Measurements from ENCODE around the gene OR9A4. TPM values are rescaled to one million over a fixed set of nuclear protein-coding genes. Genes with fewer than 3 reads are reported as not detected.

The OR9A4 gene
- total and polyA plus RNA-seq, 2 experiments from 2014 or later = not detected

GRCh38 chr7:141949021-141949420 is 32.8 kb downstream of the OR9A4 start:
- DNase-seq (ENCODE audit: low spot score) (no peak), ATAC-seq (no peak)
- H3K27me3 Mint-ChIP-seq (ENCODE audit: insufficient read depth, low read depth, poor library complexity) = no peaks in the 10 kb centered on the region

GRCh38 chr7:141949451-141949850 is 33.3 kb downstream of the OR9A4 start:
- no peaks in the 10 kb centered on the region for H3K27me3 ChIP-seq (ENCODE audit: insufficient read depth)
- H3K4me3 Mint-ChIP-seq = no peak overlapping the region
- no peak overlapping the region for H3K27ac Mint-ChIP-seq
- no peaks in the 10 kb centered on the region for H4K20me1 ChIP-seq (replicated peaks; ENCODE audit: insufficient read depth)
- ATAC-seq = no peak
- no peak overlapping the region for H3K4me2 ChIP-seq
- no peak overlapping the region for H3K27ac ChIP-seq (ENCODE audit: low read depth)
- no peaks in the 10 kb centered on the region for H3K27me3 Mint-ChIP-seq (ENCODE audit: insufficient read depth, low read depth, poor library complexity)
- peaks cover 5% of the 10 kb centered on the region for H3K4me1 Mint-ChIP-seq
- H3F3A ChIP-seq (replicated peaks; ENCODE audit: low read depth) = no peaks in the 10 kb centered on the region
- no peak for DNase-seq (ENCODE audit: low spot score)
- no peaks in the 10 kb centered on the region for H3K36me3 ChIP-seq (ENCODE audit: insufficient read depth)
- H3K79me2 ChIP-seq (replicated peaks; ENCODE audit: insufficient read depth) = no peaks in the 10 kb centered on the region
- 0 out of 2 replicates have a peak, but pooled peaks cover 9% of the 10 kb centered on the region for H3K4me1 ChIP-seq (ENCODE audit: insufficient read depth)
- H3K36me3 Mint-ChIP-seq (ENCODE audit: low read depth) = no peaks in the 10 kb centered on the region
- H3K4me3 ChIP-seq = no peak overlapping the region
- H3K9me2 ChIP-seq (ENCODE audit: insufficient read depth) = peaks cover 10% of the 10 kb centered on the region
- H3K9me3 Mint-ChIP-seq = no peaks in the 10 kb centered on the region
- H2AFZ ChIP-seq = no peak overlapping the region
- TF ChIP-seq ZNF114 (CRISPR knock-in tag; IDR thresholded peaks at IDR 0.05) = no peak
- no peak for TF ChIP-seq NANOG (IDR thresholded peaks at IDR 0.05; ENCODE audit: borderline replicate concordance)
- no peak for TF ChIP-seq ZNF462 (CRISPR knock-in tag; IDR thresholded peaks at IDR 0.05)
- TF ChIP-seq POLR2AphosphoS5 (IDR thresholded peaks at IDR 0.05; ENCODE audit: low read depth) = no peak
- no peak for TF ChIP-seq STAT1 (IDR thresholded peaks at IDR 0.05; ENCODE audit: unreplicated experiment)
- no peak for TF ChIP-seq JUNB (IDR thresholded peaks at IDR 0.05; ENCODE audit: unreplicated experiment)
- TF ChIP-seq ETS1 (IDR thresholded peaks at IDR 0.05) = no peak

More at GRCh38 chr7:141949021-141949420, 32.8 kb downstream of the OR9A4 start:
- no peaks in the 10 kb centered on the region for H3K36me3 ChIP-seq (ENCODE audit: insufficient read depth)
- no peaks in the 10 kb centered on the region for H3F3A ChIP-seq (replicated peaks; ENCODE audit: low read depth)
- no peak overlapping the region for H3K4me3 Mint-ChIP-seq
- no peaks in the 10 kb centered on the region for H3K9me3 Mint-ChIP-seq
- no peak overlapping the region for H3K27ac ChIP-seq (ENCODE audit: low read depth)
- no peak for TF ChIP-seq CREB1 (CRISPR knock-in tag; IDR thresholded peaks at IDR 0.05; ENCODE audit: low read depth)
- no peak for TF ChIP-seq POLR2AphosphoS5 (IDR thresholded peaks at IDR 0.05; ENCODE audit: low read depth)
- TF ChIP-seq ZNF114 (CRISPR knock-in tag; IDR thresholded peaks at IDR 0.05) = no peak
- no peak for TF ChIP-seq CTCF (conservative IDR thresholded peaks at IDR 0.05; ENCODE audit: low read depth in 2 of 2)
- 0 out of 2 replicates have a peak, but pooled peaks cover 5% of the 10 kb centered on the region for H3K4me1 ChIP-seq (ENCODE audit: insufficient read depth)
- H3K9me2 ChIP-seq (ENCODE audit: insufficient read depth) = peaks cover 10% of the 10 kb centered on the region
- no peaks in the 10 kb centered on the region for H3K79me2 ChIP-seq (replicated peaks; ENCODE audit: insufficient read depth)
- no peak overlapping the region for H3K4me2 ChIP-seq
- H3K4me1 Mint-ChIP-seq = peaks cover under 1% of the 10 kb centered on the region; the same call in 1 of the 3 replicates
- no peak overlapping the region for H3K27ac Mint-ChIP-seq
- no peak overlapping the region for H3K4me3 ChIP-seq
- H2AFZ ChIP-seq = no peak overlapping the region
- no peaks in the 10 kb centered on the region for H4K20me1 ChIP-seq (replicated peaks; ENCODE audit: insufficient read depth)
- H3K36me3 Mint-ChIP-seq (ENCODE audit: low read depth) = no peaks in the 10 kb centered on the region
- H3K27me3 ChIP-seq (ENCODE audit: insufficient read depth) = no peaks in the 10 kb centered on the region

Data from GM23338 (cell line).